GM20000 (cell line): ENCODE results near the gene POU2F1.
A peak's percentile ranks its signal among the peaks of the same experiment; 100 is the strongest.

ENCODE experiments used
- DNase-seq: peaks from one replicate; pipeline ENCODE4 v3.0.0; 2012; ENCODE audit warnings: low spot score
- CTCF ChIP-seq: IDR thresholded peaks from 2 replicates; pipeline ENCODE4 v1.5.1; 2012; ENCODE audit warnings: mild to moderate bottlenecking, control low read depth; ENCODE audit errors: extremely low read depth, missing control alignments

Gene POU2F1

GRCh38 chr1:167441222-167441621, 220.5 kb downstream of the POU2F1 start:
- DNase-seq: no peak
- TF ChIP-seq CTCF: no peak

- peak; percentile 88 for DNase-seq
- TF ChIP-seq CTCF: peak; percentile 66
These were observed 221.6 kb downstream of the POU2F1 start for GRCh38 chr1:167442142-167442848.

- no peak for DNase-seq
- TF ChIP-seq CTCF: no peak
These were observed 222.3 kb downstream of the POU2F1 start for GRCh38 chr1:167442854-167443565.

GRCh38 chr1:167443757-167444156, 223.1 kb downstream of the POU2F1 start:
- no peak for DNase-seq
- no peak for TF ChIP-seq CTCF

GRCh38 chr1:167446966-167447365, 226.3 kb downstream of the POU2F1 start:
- no peak for TF ChIP-seq CTCF
- no peak for DNase-seq

GRCh38 chr1:167447521-167448136, 226.9 kb downstream of the POU2F1 start:
- TF ChIP-seq CTCF: no peak
- no peak for DNase-seq

- no peak for TF ChIP-seq CTCF
- no peak for DNase-seq
These were observed 230.2 kb downstream of the POU2F1 start for GRCh38 chr1:167450843-167451242.
